Measurements from ENCODE around the gene UFD1. TPM values are rescaled to one million over a fixed set of nuclear protein-coding genes. Genes with fewer than 3 reads are reported as not detected.
A peak's percentile ranks its signal among the peaks of the same experiment; 100 is the strongest.

UFD1 gene
- total and polyA plus RNA-seq, 9 of the 15 experiments (the other 6 are each of a cell fraction or from before 2014, with no cell fraction given): 238 to 645 (median 363) TPM

GRCh38 chr22:19419086-19419463 lies 59.9 kb downstream of the UFD1 start (continued):
- TF ChIP-seq HOMEZ (CRISPR knock-in tag; IDR thresholded peaks at IDR 0.05) (no peak), TFAP4 (CRISPR knock-in tag; IDR thresholded peaks at IDR 0.05; ENCODE audit: borderline replicate concordance) (no peak), E2F8 (IDR thresholded peaks at IDR 0.05; ENCODE audit: low read depth, partially characterized antibody) (peak; percentile 81), BCOR (IDR thresholded peaks at IDR 0.05) (no peak), MEIS2 (IDR thresholded peaks at IDR 0.05; ENCODE audit: partially characterized antibody) (peak; percentile 29), TAF1 (IDR thresholded peaks at IDR 0.05; ENCODE audit: control insufficient read depth, extremely low read depth, insufficient read depth, low read length, severe bottlenecking) (no peak), MYNN (IDR thresholded peaks at IDR 0.05) (peak; percentile 80; the same call in 1 of the 2 replicates), MYNN (CRISPR knock-in tag; IDR thresholded peaks at IDR 0.05) (no peak), KDM2B (CRISPR knock-in tag; IDR thresholded peaks at IDR 0.05) (no peak), PYGO2 (tag; IDR thresholded peaks at IDR 0.05) (no peak), TARDBP (IDR thresholded peaks at IDR 0.05) (0 out of 2 replicates have a peak, but pooled peaks have one; percentile 56), ZNF175 (CRISPR knock-in tag; IDR thresholded peaks at IDR 0.05; ENCODE audit: low read depth) (0 out of 2 replicates have a peak, but pooled peaks have one; percentile 44), ARID3A (IDR thresholded peaks at IDR 0.05; ENCODE audit: borderline replicate concordance, low read depth, low read length) (peak; percentile 94; the same call in 1 of the 2 replicates), TSC22D4 (tag; IDR thresholded peaks at IDR 0.05) (no peak), HES1 (IDR thresholded peaks at IDR 0.05; ENCODE audit: low read depth) (peak; percentile 52; the same call in 1 of the 2 replicates), CBX1 (IDR thresholded peaks at IDR 0.05; ENCODE audit: low read depth) (no peak), RCOR1 (IDR thresholded peaks at IDR 0.05; ENCODE audit: borderline replicate concordance in 1 of 2, low read depth in 2 of 2, low read length in 2 of 2) (peak; percentile 81 to 97; a peak in 3 of 4 replicates), KLF10 (CRISPR knock-in tag; IDR thresholded peaks at IDR 0.05) (no peak), NUFIP1 (IDR thresholded peaks at IDR 0.05; ENCODE audit: partially characterized antibody) (no peak), MTF1 (CRISPR knock-in tag; IDR thresholded peaks at IDR 0.05; ENCODE audit: borderline replicate concordance) (no peak), CHD2 (IDR thresholded peaks at IDR 0.05; ENCODE audit: low read depth, low read length) (peak; percentile 60), PURB (CRISPR knock-in tag; IDR thresholded peaks at IDR 0.05; ENCODE audit: low read depth) (no peak)
